Measurements from ENCODE around the gene TTLL6. TPM values are rescaled to one million over a fixed set of nuclear protein-coding genes. Genes with fewer than 3 reads are reported as not detected.

The TTLL6 gene
- polyA plus RNA-seq, 2 of the 4 experiments (the other 2 are of a cell fraction): 1.6 to 7.8 TPM

DNA sequence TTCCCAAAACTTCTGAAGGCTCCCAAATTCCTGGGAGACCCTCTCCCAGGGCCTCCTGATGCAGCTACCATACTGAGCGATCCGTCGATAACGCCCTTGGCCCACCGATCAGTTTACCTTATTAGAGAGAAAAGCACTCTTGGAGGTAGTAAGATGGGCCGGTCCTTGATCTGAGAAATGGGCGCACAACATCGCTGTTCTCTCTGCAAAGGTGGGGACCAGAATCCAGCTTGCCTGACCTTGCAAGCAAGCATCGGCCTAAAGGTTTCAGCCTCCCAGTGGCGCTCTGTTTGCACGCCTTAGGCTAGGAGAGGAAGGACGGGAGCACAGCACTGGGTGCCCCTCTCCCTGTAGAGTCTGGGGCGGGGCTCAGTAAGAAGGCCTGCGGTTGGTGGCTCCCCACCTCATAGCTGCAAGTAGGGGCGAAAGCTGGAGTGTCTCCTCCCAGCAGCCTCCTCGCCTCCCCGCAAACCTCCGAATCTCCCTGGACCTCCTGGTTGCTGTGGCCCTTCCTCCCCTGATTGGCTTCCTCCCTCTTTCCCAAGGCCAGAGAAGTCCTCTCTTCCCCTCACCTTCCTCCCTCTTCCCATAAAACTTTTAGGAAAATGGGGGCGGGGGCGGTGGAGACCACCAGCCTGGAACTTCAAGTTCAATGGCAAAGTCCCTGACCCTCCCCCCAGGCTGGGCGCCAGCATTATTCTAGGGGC is 94.7 kb downstream of the TTLL6 start, which contains the start of gene PRAC1 (continued):
- no peak for TF ChIP-seq ATOH8 (CRISPR knock-in tag; IDR thresholded peaks at IDR 0.05; ENCODE audit: low read depth)
- TF ChIP-seq HOXA7 (CRISPR knock-in tag; IDR thresholded peaks at IDR 0.05): no peak
- TF ChIP-seq NR3C1 (IDR thresholded peaks at IDR 0.05): no peak
- TF ChIP-seq HEYL (CRISPR knock-in tag; IDR thresholded peaks at IDR 0.05): no peak
- no peak for TF ChIP-seq CHD4 (IDR thresholded peaks at IDR 0.05; ENCODE audit: borderline replicate concordance)
- TF ChIP-seq SMC3 (IDR thresholded peaks at IDR 0.05): no peak
- TF ChIP-seq FOSL2 (IDR thresholded peaks at IDR 0.05): no peak
- no peak for TF ChIP-seq FOSL2 (CRISPR knock-in tag; IDR thresholded peaks at IDR 0.05)

DNA sequence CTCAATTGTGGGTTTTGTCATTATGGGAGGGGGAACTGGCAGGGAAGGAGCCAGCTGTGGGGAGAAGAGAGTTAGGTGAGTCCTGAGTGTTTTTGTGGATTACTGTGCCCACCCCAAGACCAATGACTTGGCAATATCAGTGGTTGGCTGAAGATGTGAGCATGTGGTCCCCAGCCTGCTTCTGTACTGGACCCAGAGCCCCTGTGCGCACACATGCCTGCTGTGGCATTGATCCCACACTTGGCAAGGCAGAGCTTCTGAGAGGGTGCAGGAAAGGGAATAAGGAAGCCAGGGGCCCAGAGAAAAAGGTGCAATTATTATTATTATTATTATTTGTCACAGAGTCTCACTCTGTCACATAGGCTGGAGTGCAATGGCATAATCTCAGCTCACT is 96.0 kb downstream of the TTLL6 start:
- no peak overlapping the region for H3K27ac ChIP-seq
- 96% methylated on average over 1 of the region's 1 CpG for WGBS (ENCODE audit: missing lambda C conversion rate)
- H3K4me1 ChIP-seq: peaks cover 3% of the 10 kb centered on the region; the same call in 2 of the 3 replicates
- ChIA-PET POLR2A (no interaction called here), CTCF (interaction anchor here (1.1 to 33.0 kb wide), 9 partner anchors 13 to 159 kb away, joined by 6 to 852 read pairs (median 171); partner anchors contain the start of gene TTLL6)
- DNase-seq (ENCODE audit: low read depth in 1 of 2, low spot score in 1 of 2): no peak
- H3K9me3 ChIP-seq: no peaks in the 10 kb centered on the region
- no peak for ATAC-seq
- no peak for TF ChIP-seq HEYL (CRISPR knock-in tag; IDR thresholded peaks at IDR 0.05)
- TF ChIP-seq MAZ (IDR thresholded peaks at IDR 0.05; ENCODE audit: borderline replicate concordance, low read depth, low read length): no peak
- TF ChIP-seq, protein P1, sequence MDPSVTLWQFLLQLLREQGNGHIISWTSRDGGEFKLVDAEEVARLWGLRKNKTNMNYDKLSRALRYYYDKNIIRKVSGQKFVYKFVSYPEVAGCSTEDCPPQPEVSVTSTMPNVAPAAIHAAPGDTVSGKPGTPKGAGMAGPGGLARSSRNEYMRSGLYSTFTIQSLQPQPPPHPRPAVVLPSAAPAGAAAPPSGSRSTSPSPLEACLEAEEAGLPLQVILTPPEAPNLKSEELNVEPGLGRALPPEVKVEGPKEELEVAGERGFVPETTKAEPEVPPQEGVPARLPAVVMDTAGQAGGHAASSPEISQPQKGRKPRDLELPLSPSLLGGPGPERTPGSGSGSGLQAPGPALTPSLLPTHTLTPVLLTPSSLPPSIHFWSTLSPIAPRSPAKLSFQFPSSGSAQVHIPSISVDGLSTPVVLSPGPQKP (IDR thresholded peaks at IDR 0.05; ENCODE audit: low read depth, low read length): no peak
- no peak for TF ChIP-seq ZFP36 (IDR thresholded peaks at IDR 0.05; ENCODE audit: borderline replicate concordance, partially characterized antibody)
- no peak for TF ChIP-seq NPAS2 (CRISPR knock-in tag; IDR thresholded peaks at IDR 0.05; ENCODE audit: borderline replicate concordance)
- TF ChIP-seq RAD21 (conservative IDR thresholded peaks at IDR 0.05 in 1 of 2, IDR thresholded peaks at IDR 0.05 in 1 of 2): no peak
- TF ChIP-seq SMC3 (IDR thresholded peaks at IDR 0.05): no peak
- TF ChIP-seq JUN (IDR thresholded peaks at IDR 0.05): no peak
- no peak for TF ChIP-seq BHLHE40 (IDR thresholded peaks at IDR 0.05; ENCODE audit: low read depth, low read length)
- no peak for TF ChIP-seq MYC (IDR thresholded peaks at IDR 0.05; ENCODE audit: borderline replicate concordance, low read length)
- TF ChIP-seq JUNB (IDR thresholded peaks at IDR 0.05): no peak
- no peak for TF ChIP-seq KDM5A (IDR thresholded peaks at IDR 0.05)
- TF ChIP-seq HOXB5 (CRISPR knock-in tag; IDR thresholded peaks at IDR 0.05): no peak
- TF ChIP-seq FOSB (CRISPR knock-in tag; IDR thresholded peaks at IDR 0.05): no peak
- no peak for TF ChIP-seq EHMT2 (IDR thresholded peaks at IDR 0.05; ENCODE audit: low read depth)
- no peak for TF ChIP-seq ZSCAN20 (CRISPR knock-in tag; IDR thresholded peaks at IDR 0.05)
- no peak for TF ChIP-seq ATOH8 (CRISPR knock-in tag; IDR thresholded peaks at IDR 0.05; ENCODE audit: low read depth)
- H3K4me2 ChIP-seq: no peak overlapping the region
- no peak overlapping the region for H3K4me3 ChIP-seq
- no peak for FAIRE-seq
